H54 (cell line): ENCODE results near the gene AEBP1.
"Not testable (repeated sequence)": the region's sequence is repeated elsewhere in the genome, so short reads cannot be mapped to it uniquely, and the experiment has no call there.

Experiments used
- DNase-seq: peaks from one replicate; pipeline ENCODE4 v3.0.0; 2011; ENCODE audit warnings: low spot score, mixed read lengths; ENCODE audit not compliant: insufficient read length
- FAIRE-seq: peaks from 3 replicates; lab custom pipeline; 2011; peaks lifted over from hg19 to GRCh38; lab: Jason Lieb, UNC
- POLR2A ChIP-seq: IDR thresholded peaks from 2 replicates; pipeline ENCODE4 v1.6.1; 2011; ENCODE audit warnings: low read depth, mild to moderate bottlenecking, low read length

Gene AEBP1

DNA sequence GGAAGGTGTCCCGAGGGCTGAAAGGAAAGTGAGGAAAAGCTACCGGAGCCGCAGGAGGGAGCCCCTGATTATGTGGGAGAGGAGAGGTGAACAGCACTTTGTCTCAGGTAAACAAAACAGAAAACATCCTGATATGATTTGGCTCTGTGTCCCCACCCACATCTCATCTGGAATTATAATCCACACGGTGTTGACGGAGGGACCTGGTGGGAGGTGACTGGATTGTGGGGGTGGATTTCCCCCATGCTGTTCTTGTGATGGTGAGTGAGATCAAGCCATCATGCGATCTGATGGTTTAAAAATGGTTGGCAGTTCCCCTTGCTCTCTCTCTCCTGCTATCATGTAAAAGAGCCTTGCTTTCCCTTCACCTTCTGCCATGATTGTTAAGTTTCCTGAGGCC lies 16.2 kb downstream of the AEBP1 start:
- no peak for FAIRE-seq
- no peak for TF ChIP-seq POLR2A
- no peak for DNase-seq

DNA sequence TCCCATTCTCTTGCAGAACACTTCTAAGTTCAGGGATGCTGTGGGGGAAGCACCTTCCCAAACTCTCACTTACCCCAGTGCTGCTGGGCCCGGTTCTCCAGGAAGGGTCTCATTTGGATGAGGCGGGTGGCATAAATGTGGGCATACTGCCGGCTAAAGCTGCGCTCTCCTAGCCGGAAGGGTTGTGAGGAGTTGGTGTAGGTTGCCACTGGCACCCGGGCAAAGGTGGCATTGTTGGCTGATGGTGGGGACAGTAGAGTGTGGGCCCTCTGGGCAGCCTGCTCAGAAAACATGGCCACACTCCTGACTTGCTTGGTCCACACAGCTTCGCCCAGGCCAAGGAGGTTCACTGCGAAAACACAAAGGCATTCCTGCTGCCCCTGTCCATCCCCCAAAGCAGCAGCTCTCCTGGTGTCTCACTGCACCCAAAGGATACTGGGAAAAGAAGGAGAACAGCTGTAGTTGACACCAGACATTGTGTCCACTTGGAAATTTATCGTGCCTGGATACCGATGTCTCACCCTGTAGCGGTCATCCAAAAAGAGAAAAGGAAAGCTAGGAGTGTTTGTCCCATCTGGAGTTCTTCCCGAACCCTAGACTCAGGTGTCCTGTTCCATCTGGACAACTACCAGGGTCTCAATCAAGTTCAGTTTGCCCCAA lies 17.7 kb downstream of the AEBP1 start:
- DNase-seq (no peak), FAIRE-seq (no peak)
- no peak for TF ChIP-seq POLR2A

DNA sequence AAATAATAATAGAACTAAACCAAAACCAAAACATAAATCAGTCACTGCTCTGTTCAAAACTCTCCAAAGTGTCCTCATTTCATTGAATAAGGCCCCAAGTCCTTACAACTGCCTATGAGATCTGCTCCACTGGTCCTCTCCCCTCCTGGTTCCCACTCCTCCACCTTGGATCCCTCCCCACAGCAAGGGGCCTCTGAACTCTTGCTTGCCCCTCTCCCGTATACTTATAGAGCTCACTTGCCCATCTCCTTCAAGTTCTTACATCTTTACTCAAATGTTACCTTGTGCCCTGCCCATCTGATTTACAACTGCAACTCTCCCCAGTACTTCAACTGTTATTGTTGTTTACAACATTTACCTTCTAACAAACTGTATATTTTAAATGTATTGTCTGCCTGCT lies 18.4 kb downstream of the AEBP1 start:
- TF ChIP-seq POLR2A, result no peak
- FAIRE-seq (no peak), DNase-seq (no peak)

DNA sequence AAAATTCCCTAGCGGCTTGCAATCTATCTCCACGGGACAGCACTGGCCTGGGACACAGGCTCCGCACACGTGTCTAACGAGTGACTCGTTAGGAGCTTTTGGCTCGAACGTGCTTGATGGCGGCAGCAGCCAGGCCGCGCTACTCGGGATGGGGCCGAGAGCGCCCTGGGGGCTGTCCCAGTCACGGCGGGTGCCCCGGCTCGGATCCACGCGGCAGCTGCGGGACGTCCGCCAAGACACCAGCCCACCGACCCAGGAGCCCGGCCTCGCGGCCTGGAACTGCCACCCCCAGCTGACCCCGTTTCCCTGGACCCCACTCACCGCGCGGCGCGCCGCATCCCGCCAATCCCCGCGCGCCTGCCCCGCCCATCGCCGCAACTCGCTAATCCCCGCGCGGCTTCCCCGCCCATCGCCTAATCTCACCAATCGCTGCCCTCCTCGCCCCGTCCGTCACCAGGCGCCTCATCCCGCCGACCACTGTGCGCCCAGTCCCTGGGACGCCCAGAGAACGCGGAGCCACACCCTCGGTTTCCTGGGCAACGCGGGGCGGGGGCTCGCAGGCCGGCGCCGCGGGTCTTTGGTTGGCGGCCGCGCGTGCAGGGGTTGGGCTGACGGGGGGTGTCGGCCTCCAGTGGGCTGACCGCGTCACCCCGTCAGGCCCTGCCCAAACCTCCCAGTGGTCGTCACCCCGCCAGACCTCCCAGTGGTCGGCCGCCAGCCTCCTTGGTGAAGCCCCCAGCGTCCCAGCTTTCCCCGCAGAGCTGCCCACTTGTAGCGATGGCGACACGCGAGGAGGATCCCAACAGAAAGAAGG lies 19.3 kb downstream of the AEBP1 start, which contains the start of gene POLD2:
TSS of gene POLD2 (minus strand) at position 359 of the 814 bp plus-strand sequence. CDS start 1,495 bp downstream, outside the sequence.
- TF ChIP-seq POLR2A, result peak; percentile 84
- peak; percentile 100 for DNase-seq
- FAIRE-seq, result no peak

DNA sequence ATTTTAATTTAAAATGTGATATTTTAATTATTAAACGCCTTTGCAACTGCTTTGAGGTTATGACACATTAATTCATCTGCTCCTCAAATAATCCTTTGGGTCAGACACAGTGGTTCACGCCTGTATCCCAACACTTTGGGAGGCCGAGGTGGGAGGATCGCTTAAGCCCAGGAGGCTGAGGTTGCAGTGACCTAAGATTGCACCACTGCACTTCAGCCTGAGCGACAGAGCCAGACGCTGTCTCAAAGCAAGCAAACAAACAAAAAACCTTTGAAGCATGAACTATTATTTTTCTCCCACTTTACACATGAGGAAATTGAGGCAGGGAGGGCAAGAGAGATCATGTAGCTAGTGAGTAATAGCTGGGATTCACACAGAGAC lies 20.7 kb downstream of the AEBP1 start:
- TF ChIP-seq POLR2A, result no peak
- DNase-seq (no peak), FAIRE-seq (no peak)

DNA sequence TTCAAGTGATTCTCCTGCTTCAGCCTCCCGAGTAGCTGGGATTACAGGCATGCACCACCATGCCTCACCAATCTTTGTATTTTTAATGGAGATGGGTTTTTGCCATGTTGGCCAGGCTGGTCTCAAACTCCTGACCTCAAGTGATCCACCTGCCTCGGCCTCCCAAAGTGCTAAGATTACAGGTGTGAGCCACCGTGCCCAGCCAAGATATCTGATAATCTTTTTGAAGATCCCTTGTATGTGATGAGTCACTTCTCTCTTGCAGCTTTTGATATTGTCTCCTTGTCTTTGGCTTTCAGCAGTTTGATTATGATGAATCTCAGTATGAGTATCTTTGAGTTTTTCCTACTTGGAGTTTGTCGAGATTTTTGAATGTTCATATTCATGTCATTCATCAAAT lies 22.4 kb downstream of the AEBP1 start:
- DNase-seq, result not testable (repeated sequence)

DNA sequence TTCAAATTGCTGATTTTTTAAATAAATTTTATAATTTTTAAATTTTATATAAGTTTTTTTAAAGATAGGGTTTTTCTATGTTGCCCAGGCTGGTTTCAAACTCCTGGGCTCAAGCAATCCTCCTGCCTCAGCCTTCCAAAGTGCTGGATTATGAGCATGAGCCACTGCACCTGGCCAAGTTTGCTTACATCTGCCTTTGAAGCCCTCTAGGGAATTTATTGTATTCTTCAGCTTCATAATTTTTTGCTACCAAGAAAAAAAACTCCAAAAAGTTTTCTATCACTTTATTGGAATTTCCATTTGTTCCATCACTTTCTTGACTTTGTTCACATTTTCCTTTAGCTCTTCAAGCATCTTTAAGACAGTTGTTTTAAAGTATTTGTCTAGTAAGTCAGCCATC lies 23.0 kb downstream of the AEBP1 start:
- FAIRE-seq (no peak), DNase-seq (no peak)
- TF ChIP-seq POLR2A, result no peak

More for the DNA sequence above, 22.4 kb downstream of the AEBP1 start:
- not testable (repeated sequence) for FAIRE-seq

DNA sequence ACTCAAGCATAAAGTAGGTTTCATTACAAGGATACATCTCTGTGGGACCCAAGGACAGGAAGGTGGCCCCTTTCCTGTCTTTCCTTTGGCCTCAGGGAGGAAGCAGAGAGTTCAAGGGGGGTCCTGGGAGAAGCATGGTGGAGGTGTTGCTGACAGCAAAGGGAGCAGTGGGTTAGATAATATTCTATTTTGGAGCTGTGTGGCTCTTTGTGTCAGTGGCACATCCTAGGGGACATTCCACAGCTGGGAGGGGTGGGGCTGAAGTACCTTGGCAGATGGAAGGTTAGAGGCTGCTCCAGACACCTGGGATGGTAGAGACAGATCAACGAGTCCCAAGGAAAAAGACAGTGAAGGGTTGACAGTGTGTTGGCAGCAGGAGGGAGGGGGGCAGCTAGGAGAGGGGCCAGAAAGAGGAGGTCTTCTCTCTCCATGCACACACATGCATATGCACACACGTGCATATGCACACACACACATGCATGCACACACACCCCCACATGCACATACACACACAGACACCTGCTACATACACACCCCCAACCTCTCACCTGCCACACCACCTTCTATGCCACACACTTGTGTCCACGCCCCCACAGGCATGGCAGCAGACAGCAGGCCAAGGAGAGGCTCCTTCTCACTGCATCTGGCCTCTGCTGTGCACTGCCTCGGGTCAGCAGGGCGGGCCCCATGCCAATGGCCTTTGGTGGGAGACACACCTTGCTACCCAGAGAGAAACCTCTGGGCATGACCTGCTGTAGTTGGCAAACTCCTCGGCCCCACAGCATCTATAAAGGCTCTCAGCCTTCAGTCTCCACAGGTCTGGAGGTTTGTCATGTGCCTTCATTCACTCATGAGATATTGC lies 24.8 kb downstream of the AEBP1 start:
- FAIRE-seq (no peak), DNase-seq (no peak)
- TF ChIP-seq POLR2A, result no peak

DNA sequence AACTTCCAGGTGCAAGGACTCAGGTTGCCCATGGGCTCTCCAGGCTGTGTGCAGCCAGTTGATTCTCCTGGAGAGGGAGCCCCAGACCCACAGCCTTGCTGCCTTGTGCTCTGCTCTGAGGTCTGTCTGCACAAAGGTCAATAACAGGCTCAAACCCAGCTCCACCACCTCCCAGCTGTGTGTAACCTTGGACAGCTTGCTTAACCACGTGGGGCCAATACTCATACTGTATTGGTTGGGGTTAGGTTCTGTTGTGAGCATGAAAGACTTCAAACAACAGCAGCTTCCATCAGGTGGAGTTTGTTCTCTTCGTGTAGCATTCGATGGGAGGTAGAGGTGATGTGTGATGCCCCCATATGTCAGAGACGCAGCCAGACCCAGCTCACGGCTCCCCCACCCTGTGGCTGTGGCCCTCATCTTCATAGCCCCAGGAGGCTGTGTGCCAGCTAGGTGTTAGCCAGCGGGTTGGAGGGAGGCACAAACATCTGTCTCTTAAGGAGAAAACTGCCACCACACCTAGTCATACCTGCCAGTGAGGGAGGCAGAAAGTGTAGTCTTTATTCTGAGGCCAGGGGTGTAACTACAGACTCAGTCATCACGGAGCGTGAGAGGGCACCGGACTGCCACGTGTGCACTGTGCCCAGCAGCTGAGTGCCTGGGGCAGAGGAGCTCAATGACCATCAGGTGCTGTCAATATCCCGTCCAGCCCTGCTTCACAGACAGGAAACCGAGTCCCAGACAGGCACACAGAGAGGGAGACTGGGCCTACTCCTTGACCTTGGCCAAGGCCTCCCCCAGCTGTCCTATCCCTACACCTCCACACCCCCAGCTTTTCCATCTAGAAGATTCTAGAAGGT lies 27.3 kb downstream of the AEBP1 start:
- no peak for TF ChIP-seq POLR2A
- DNase-seq, result no peak
- FAIRE-seq, result no peak

DNA sequence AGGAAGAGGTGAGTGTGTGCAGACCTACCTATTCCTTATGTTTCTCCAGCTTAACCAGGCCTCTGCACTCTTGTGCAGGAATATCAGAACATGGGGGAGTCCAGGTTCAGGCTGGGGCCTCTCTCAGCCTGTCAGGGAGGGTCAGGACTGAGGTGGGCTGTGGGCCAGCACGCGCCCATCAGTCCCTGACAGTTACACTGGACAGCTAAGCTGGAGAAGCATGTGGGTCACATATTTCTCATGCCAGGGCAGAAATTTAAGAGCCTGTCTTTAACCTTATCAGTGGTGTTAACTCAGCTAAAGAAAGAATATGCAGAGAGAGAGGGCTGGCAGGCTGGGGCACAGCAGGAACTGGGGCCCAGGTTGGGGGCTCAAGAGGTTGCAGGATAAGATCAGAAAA lies 27.9 kb downstream of the AEBP1 start:
- TF ChIP-seq POLR2A, result no peak
- DNase-seq (no peak), FAIRE-seq (no peak)

DNA sequence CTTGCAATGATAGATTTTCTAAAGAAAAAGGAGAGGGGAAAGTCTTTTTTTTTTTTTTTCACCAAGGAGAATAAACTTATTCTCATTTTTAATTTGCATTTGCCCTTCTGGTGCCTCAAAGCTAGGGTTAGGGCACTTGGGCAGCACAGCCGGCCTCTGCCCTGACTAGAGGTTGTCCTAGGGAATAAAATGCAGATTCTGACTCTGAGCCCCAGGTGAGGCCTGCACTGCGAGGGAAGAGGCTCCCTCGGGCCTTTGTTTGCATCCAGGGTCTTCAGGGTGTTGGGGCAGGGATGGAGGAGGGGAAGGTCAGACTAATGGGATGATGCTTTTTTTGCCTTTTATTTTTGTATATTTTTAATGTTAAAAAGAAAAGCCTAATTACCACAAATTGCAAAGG lies 29.1 kb downstream of the AEBP1 start:
- no peak for DNase-seq
- TF ChIP-seq POLR2A, result no peak
- no peak for FAIRE-seq

DNA sequence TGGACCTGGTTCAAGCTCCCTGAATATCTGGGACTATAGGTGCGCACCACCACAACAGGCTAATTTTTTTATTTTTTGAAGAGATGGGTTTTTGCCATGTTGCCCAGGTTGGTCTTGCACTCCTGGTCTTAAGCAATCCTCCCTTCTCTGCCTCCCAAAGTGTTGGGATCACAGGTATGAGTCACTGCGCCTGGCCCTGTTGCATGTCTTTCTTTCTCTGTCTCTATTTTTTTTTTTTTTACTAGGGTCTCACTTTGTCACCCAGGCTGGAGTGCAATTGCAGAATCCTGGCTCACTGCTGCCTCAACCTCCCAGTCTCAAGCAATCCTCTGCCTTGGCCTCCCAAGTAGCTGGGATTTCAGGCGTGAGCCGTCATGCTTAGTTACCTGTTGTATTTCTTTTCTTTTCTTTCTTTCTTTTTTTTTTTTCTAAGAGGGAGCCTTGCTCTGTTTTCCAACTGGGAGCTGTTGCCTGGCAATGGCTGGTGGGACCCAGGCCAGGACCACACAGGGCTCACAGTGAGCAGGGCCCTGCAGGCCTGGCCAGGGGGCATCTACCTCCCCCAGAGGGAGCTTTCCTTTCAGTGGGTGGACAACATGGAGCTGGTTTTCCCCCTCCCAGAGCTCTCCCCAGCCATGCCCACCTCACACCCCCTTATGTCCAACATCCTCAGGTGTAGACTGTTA lies 30.9 kb downstream of the AEBP1 start:
- DNase-seq, result no peak
- no peak for TF ChIP-seq POLR2A
- FAIRE-seq, result no peak
